ENCODE data around the gene CLSTN2.

CLSTN2 gene

DNA sequence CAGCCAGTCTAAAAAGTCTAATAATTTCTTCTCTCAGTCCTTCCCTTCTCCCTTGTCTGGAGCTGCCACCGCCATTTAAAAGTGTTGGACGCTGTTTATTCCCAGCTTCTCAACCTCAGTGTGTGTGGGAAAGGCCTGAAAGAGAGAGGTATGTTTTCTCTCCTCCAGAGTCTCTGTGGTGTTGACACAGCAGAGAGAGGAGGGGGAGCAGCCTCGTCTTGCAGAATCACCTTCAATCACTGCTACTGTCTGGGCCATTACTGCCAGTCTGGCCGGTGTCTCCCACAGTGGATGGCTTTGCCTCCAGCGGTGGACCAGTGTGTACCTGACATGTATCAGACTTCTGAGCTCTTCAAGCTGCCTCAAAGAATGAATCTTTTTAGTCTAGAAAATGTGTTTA, 641.5 kb downstream of the CLSTN2 start:
- DNase-seq, result no peak

DNA sequence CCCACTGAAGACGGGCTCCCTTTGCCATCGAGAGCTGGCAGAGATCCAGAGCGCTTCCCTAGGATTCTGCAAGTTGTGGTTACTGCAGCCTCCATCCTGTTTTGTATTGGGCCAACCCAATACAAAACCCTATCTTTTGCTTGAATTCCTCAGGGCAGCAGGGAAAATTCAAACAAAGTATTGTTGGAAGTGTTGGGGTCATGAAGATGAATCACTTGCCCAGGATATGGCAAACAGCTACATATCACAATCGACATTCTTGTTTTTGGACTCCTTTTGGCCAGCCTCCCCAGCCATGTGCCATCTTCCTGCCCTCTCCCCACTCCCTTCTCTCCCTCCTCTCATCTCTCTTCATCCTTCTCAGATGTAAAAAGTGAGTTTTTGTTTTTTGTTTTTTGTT, 642.9 kb downstream of the CLSTN2 start:
- DNase-seq, result no peak

DNA sequence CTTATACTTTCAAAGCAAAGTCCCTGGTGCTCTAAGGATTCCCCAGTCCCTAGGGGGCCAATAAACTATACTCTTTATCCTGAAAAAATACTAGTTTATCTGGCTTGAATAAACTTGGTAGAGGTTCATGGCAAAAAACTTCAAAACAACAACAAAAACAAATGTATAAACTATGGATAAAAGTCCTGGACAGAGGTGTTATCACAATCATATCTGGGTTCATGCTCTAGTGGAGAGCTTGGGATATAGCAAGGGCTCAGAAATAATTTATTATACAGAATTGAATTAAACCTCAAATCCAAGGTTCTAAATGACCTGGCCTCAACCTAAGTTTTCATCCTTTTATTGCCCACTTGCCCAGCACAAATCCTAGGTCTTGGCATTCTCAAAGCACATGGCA, 644.3 kb downstream of the CLSTN2 start:
- DNase-seq, result no peak

DNA sequence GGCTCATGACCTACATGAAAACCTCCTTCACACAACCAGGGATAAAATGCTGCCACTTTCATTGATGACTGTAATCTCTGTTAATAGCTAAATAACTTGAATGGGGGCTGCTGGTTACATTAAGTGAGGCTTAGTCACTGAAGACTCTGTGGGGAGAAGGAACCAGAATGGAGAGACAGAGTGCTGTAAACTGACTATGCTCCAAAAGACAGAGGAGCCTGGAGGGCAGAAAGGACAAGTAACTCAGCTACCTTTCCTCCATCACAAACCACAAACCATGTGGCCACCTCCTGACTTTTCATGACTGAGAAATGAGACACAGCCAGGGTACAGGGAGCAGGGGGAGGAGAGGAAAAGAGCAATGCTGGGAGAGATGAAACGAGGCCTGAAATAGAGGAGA, 645.8 kb downstream of the CLSTN2 start:
- DNase-seq, result no peak

DNA sequence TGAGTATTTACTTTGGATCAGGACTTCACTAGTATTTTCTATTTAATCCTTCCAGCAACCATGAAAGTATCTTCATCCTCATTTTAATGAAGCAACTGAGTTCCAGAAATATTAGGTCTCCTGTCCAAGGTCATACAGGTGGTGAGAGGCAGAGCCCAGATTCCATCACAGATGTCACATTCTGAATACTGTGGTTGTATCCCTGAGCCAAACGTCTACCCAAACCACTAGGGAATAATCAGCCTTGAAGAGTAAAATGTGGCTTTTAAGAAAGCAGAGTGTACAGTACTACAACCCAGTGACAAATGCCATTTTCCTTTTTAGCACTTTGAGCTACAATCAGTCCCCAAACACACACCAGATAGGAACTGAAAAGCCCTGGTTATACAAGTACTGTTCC, 649.6 kb downstream of the CLSTN2 start:
- no peak for DNase-seq

DNA sequence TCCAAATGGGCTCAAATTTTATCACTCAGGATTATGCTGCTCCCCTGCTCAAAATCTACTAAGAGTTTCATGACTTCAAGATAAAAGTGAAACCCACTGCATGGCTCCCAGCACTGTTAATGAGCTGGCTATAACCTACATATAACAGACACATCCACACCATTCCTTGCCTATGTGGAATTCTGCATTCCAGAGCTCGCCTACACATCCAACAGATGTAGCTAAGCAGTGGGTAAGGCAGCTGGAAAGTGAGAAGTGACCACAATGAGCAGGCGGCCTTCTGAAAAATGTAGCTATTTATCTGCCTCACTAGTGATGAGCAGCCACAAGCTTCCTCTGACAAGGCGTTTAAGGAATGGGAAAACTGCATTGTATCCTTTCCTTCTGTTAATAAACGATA, 650.8 kb downstream of the CLSTN2 start:
- no peak for DNase-seq

DNA sequence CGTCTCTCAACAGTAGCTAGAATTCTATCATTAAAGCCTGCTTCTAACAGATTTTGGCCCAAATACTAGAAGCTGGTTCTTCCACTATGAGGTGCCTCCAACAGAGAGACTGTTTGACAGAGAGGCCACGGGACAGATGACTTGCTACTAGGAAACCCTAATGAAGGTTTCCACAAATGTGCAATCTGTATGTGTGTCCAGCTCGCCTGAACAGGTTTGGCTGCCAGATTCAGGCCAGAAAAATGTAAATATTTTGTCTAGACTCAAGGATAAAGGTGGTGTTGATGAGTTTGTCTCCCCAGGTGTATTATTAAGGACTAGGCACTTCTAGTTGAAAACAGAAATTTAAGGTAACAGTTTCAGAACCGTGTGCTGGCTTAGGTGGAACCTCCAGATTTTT, 651.3 kb downstream of the CLSTN2 start:
- DNase-seq, result no peak

DNA sequence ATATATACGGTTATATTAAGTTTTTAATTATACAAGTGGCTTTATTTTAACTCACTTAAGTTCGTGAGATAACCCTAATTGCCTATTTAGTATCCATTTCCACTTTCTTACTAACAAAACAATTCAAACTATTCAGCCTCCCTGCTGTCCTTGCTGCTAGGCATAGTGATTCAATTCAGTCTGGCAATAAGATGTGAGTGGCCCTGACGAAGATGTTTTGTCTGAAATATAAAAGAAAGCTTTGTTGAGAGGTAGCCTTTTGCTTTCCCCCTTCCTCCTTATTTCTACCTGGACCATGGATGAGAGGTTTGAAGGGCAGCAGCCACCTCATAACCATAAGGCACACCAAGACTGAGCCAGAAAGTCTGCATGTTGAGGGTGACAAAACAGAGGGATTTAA, 653.6 kb downstream of the CLSTN2 start:
- no peak for DNase-seq

DNA sequence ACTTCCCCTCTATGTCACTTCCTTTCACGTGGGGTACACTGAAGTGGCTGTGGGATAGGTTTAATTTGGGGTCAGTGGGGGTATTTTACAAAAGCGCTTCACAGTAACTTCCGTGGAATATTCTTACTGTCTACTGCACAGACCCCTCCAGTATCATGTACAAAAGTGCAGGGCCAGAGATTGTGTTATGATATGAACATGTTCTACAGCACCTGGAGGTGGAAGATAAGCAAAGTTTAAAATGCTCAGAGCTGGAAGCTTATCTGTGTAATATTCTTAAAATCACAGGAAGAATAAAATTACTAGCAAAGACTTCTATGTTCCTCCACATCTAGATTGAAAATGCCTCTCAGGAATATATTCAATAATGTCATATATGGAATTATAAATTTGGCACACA, 658.8 kb downstream of the CLSTN2 start:
- DNase-seq, result no peak

DNA sequence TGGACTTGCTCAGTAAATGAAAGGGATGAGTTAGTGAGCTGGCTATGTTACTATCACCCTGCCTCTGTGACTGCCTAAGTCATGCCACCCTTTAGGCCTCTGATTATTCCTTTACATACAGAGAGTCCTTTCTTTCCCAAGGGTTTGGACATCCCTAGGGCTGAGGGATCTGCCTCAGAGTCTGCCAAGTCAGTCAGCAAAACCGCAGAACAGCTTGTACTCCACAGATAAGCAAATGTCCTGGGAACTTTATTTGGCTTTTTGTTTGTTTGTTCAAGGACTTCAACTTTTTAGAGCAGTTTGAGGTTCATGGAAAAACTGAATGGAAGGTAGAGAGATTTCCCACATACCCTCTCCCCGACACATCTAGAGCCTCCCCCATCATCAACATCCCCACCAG, 660.3 kb downstream of the CLSTN2 start:
- DNase-seq, result no peak

DNA sequence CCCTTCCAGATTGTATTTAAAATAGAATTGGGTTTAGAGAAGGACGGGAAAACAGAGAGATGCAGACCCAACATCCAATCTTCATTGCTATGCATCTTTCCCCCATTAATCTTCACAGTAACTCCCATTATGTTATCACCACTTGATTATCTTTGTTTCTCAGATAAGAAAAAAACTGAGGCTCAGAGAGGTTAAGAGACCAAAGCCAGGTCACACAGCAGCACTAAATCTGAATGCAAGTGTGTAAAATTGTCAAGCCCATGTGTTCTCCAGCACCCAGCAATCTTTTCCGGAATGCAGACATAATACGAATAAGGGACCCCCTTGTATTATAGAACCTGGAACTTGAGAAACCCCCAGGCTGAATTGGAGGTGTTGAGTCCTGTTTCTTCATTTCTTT, 662.4 kb downstream of the CLSTN2 start:
- no peak for DNase-seq

DNA sequence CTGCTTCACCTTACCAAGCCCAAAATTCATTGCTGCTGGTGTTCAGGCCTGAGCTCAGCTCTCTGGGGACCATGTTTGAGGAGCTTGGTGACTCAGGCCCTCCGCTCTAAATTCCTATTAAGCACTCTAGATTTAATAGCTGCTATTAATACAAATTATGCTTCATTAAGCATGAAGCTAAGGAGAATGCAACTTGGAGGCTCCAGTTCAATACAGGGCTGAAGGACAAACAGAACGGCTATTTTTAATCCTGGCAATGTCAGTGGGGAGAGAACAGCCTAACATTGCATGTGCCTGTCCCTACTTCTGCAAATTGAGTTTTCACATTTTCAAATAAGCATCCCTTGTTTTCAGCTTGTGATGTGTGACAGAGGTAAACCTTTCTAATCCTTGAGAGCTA, 662.8 kb downstream of the CLSTN2 start:
- no peak for DNase-seq

DNA sequence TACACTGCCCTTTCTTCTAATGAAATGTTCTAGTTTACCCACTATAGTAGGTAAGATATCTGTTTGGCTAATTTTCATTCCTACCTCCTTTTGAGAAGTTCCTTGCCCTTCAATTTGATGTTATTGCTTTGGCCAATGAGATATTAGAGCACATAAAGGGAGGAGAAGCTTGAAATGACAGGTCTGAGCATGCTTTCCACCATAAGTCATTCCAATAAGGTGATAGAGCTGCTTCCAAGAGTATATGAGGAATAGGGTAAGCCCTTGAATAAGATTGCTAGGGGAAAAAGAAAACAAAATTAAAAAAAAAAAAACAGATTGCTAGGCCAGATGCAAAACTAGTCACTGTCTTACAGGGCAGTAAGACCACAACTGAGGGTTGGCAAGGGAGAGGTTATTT, 664.0 kb downstream of the CLSTN2 start:
- DNase-seq, result no peak

DNA sequence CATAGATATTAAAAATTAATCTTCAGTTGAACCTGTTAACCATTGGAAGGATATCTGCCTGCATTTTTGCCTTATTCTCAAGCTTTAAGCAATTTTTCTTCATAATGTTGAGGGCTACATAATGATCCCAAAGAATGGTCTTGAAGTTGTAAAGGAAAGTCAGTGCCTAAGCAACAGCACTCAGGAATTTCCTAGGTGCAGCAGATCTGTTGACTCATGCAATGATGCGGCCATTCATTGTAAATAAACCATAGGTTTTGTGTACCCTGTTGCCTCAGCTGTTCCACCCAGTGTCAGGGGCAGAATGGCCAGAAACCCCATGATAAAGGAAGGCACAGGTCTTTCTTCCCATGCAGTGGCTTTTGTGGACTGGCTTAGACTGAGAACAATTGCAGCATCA, 664.5 kb downstream of the CLSTN2 start:
- no peak for DNase-seq

DNA sequence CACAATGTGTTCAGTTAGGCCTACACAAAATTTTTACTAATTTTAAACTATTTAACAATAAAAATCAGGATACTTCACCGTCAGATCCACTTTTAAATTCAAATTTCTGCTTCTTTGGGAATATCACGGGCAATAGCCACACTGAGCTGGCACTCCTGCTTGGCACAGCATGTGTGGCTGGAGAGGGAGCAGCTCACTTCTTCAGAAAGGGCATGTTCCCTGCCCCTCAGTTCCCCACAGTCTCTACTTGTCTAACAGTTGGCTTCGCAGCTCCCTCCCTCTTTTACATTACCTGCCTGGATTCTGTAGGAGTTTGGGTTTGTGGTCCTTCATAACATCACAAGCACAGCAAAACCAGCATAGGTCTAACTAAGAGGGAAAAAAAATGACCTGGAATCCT, 666.9 kb downstream of the CLSTN2 start:
- no peak for DNase-seq

DNA sequence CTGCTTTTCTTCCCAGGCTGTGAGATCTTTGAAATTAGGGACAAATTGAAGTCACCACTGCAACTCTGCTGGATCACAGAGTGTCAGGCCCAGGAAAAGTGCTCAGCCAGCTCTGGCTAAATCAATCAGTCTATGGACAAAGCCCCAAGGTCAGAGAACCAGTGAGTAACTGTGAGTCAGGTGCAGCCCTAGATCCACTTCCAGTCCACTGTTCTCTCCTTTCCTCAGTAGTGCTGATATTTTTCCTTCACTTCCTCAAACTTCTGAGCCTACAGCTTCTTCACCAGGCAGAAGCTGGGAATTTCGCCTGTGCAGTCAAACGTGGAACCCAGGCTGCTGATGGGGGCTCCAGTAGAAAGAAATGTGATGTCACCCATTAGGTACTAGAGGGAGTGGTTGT, 667.8 kb downstream of the CLSTN2 start:
- DNase-seq, result no peak

DNA sequence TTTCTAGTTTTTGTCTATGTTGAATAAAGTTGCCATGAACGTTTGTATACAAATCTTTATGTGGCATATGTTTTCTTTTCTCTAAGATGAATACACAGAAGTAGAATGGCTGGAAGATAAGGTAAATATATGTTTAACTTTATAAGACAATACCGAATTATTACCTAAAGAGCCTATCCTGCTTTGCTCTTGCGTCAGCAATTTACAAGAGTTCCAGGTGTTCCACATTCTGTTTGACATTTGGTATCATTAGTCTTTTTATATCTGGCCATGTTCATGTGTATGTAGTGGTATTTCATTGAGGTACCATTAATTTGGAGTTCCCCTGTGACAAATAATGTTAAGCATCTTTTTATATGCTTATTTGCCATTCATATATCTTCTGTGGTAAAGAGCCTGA, 668.8 kb downstream of the CLSTN2 start:
- no peak for DNase-seq

DNA sequence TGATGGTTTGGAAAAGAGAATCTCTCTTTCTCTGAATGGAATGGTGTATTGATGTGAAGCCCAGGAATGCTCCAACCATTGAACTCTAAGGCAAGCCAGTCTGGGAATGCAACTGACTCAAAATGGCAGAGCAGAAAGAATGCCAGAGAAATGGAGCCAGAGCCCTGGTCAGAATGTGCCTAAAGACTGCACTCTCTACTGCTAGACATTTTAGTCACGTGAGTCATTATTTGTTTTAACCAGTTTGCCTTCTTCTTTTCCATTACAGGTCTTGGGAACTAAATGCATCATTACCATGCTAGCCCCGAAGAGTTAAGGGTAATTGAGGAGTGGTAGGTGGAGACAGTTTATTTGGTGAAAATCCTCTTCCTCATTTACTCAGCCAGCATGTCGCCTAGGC, 675.6 kb downstream of the CLSTN2 start:
- DNase-seq, result no peak

DNA sequence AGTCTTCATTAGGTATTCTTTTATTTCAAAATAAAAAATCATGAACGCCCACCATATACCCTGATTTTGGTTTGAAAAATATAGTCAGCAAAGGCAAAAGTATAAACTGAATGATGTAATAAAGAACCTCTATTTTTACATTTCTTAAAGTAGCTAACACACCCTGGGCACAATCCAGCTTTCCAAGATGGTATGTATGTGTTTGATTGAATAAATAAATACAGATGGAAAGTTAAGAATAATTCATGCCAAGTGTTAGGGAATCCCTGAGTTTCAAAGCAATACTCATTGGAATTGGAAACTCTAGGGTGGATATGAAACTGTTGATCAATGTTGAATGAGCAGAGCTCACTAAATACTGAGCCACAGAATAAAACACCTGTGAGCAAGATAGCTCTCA, 679.0 kb downstream of the CLSTN2 start:
- no peak for DNase-seq

DNA sequence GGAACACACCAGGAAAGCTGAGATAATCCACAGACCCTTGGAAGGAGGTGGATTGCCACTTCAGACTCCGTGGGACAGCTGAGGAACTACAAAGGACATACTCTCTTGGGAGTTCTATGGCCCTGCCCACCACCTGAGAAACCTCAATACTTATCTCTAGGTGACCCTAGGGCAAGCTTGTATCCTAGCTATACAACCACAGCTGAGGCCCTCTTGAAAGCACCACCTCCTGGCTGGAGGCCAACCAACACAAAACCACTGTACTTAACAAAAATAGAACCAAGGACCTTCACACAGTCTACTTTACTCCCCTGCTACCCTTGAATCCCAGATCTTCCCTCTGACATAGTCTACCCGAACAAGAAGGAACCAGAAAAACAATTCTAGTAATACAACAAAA, 682.1 kb downstream of the CLSTN2 start:
- no peak for DNase-seq

DNA sequence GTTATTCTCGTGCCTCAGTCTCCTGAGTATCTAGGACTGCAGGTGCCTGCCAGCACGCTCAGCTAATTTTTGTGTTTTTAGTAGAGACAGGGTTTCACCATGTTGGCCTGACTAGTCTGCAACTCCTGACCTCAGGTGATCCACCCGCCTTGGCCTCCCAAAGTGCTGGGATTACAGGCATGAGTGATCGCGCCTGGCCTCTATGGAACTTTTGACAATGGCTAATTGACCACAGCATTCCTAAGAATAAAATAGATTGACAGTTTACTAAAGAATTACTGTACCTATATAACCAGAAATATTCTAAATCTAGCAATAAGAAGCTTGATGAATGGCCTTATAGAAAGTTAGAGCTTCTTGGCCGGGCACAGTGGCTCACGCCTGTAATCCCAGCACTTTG, 691.9 kb downstream of the CLSTN2 start:
- no peak for DNase-seq

Data from CD4-positive, alpha-beta T cell treated with Interleukin-10 for 1 hour (primary cell).